Mesothelial cell of epicardium (in vitro differentiated cells): ENCODE results near the gene EDN1. TPM values are rescaled to one million over a fixed set of nuclear protein-coding genes. Genes with fewer than 3 reads are reported as not detected.
"Not testable (repeated sequence)": the region's sequence is repeated elsewhere in the genome, so short reads cannot be mapped to it uniquely, and the experiment has no call there.

Source experiments
- DNase-seq, 2 experiments: peaks; one replicate each; pipeline ENCODE4 v3.0.0; 2021; ENCODE audit warnings: low spot score in 2 of 2; ENCODE audit not compliant: unreplicated experiment in 2 of 2
- H3K27ac Mint-ChIP-seq: 2 replicates; pipeline ENCODE4 v1.8.0; 2021; ENCODE audit warnings: mixed read lengths
- H3K27me3 Mint-ChIP-seq: 2 replicates; pipeline ENCODE4 v1.8.0; 2021; ENCODE audit warnings: low read depth, mixed read lengths
- H3K36me3 Mint-ChIP-seq: 2 replicates; pipeline ENCODE4 v1.8.0; 2021; ENCODE audit warnings: mixed read lengths
- H3K4me1 Mint-ChIP-seq: 2 replicates; pipeline ENCODE4 v1.8.0; 2021; ENCODE audit warnings: mixed read lengths
- H3K4me3 Mint-ChIP-seq: 2 replicates; pipeline ENCODE4 v1.8.0; 2021; ENCODE audit warnings: mild to moderate bottlenecking, moderate library complexity, mixed read lengths
- H3K9me3 Mint-ChIP-seq: 2 replicates; pipeline ENCODE4 v1.8.0; 2021; ENCODE audit warnings: mixed read lengths
- CTCF ChIP-seq: fragments of 200-600 bp; sonication (generic); IDR thresholded peaks from one replicate; pipeline ENCODE4 v1.5.0; 2021; ENCODE audit warnings: antibody characterized with exemption; ENCODE audit not compliant: unreplicated experiment
- total RNA-seq: library from RNA; stranded (reverse); gene quantifications from 3 replicates; pipeline ENCODE4 v1.2.1, GENCODE V29; 2021

Gene EDN1
- total RNA-seq, 1 donor from 2014 or later = 8.9 TPM

- H3K9me3 Mint-ChIP-seq = peaks cover 15% of the 10 kb centered on the region
- H3K4me3 Mint-ChIP-seq = no peak overlapping the region
- DNase-seq = no peak
- peaks cover 6% of the 10 kb centered on the region for H3K36me3 Mint-ChIP-seq
- no peak overlapping the region for H3K27ac Mint-ChIP-seq
- H3K4me1 Mint-ChIP-seq = peaks cover 21% of the 10 kb centered on the region
- TF ChIP-seq CTCF = no peak
- H3K27me3 Mint-ChIP-seq = no peaks in the 10 kb centered on the region
Measured at GRCh38 chr6:12313306-12313991, 23.3 kb downstream of the EDN1 start.

GRCh38 chr6:12313992-12314589 is 23.9 kb downstream of the EDN1 start:
- no peak for TF ChIP-seq CTCF
- Mint-ChIP-seq H3K4me1 (peaks cover 21% of the 10 kb centered on the region), H3K27me3 (no peaks in the 10 kb centered on the region), H3K9me3 (peaks cover 21% of the 10 kb centered on the region), H3K27ac (no peak overlapping the region), H3K4me3 (no peak overlapping the region), H3K36me3 (peaks cover 11% of the 10 kb centered on the region)
- no peak for DNase-seq

- H3K27me3 Mint-ChIP-seq = no peaks in the 10 kb centered on the region
- TF ChIP-seq CTCF = no peak
- H3K9me3 Mint-ChIP-seq = peaks cover 27% of the 10 kb centered on the region
- no peak overlapping the region for H3K27ac Mint-ChIP-seq
- H3K36me3 Mint-ChIP-seq = peaks cover 13% of the 10 kb centered on the region
- no peak for DNase-seq
- H3K4me1 Mint-ChIP-seq = peaks cover 21% of the 10 kb centered on the region
- no peak overlapping the region for H3K4me3 Mint-ChIP-seq
Measured at GRCh38 chr6:12314751-12315150, 24.6 kb downstream of the EDN1 start.

GRCh38 chr6:12315292-12316081 is 25.3 kb downstream of the EDN1 start:
- Mint-ChIP-seq H3K4me1 (peaks cover 21% of the 10 kb centered on the region), H3K9me3 (peaks cover 29% of the 10 kb centered on the region), H3K27ac (no peak overlapping the region), H3K4me3 (no peak overlapping the region), H3K27me3 (no peaks in the 10 kb centered on the region), H3K36me3 (peaks cover 13% of the 10 kb centered on the region)
- TF ChIP-seq CTCF = no peak
- no peak for DNase-seq

- peaks cover 35% of the 10 kb centered on the region for H3K9me3 Mint-ChIP-seq
- H3K4me3 Mint-ChIP-seq = no peak overlapping the region
- H3K36me3 Mint-ChIP-seq = peaks cover 13% of the 10 kb centered on the region
- no peak for TF ChIP-seq CTCF
- peaks cover 10% of the 10 kb centered on the region for H3K4me1 Mint-ChIP-seq
- no peaks in the 10 kb centered on the region for H3K27me3 Mint-ChIP-seq
- no peak for DNase-seq
- no peak overlapping the region for H3K27ac Mint-ChIP-seq
Measured at GRCh38 chr6:12318749-12319148, 28.6 kb downstream of the EDN1 start.

- Mint-ChIP-seq H3K36me3 (peaks cover 13% of the 10 kb centered on the region), H3K9me3 (peaks cover 35% of the 10 kb centered on the region)
- not testable (repeated sequence) for H3K4me1 Mint-ChIP-seq, H3K4me3 Mint-ChIP-seq, DNase-seq, H3K27ac Mint-ChIP-seq, H3K27me3 Mint-ChIP-seq
Measured at GRCh38 chr6:12320074-12320473, 29.9 kb downstream of the EDN1 start.
